DND-41 (cell line): ENCODE data around the gene USH1C.

Source experiments
- ATAC-seq: fragments of 200-7000 bp; cut with Tn5 transposase; 3 replicates; pipeline ENCODE4 v1.9.1; 2021; ENCODE audit warnings: low read depth; ENCODE audit not compliant: insufficient read depth
- DNase-seq: peaks from one replicate; pipeline ENCODE4 v3.0.0-alpha.2; 2020
- H2AFZ ChIP-seq: 2 replicates; pipeline ENCODE4 v1.6.0; 2012; ENCODE audit warnings: low read depth, low read length
- H3K27ac ChIP-seq: 2 replicates; pipeline ENCODE4 v1.5.1; 2012; ENCODE audit warnings: low read length, inconsistent platforms
- H3K27me3 ChIP-seq: fragments of 200-600 bp; sonication (generic); 2 replicates; pipeline ENCODE4 v1.6.0; 2012; ENCODE audit warnings: low read length, mild to moderate bottlenecking, inconsistent platforms; ENCODE audit not compliant: insufficient read depth, poor library complexity
- H3K36me3 ChIP-seq: 2 replicates; pipeline ENCODE4 v1.5.1; 2012; ENCODE audit warnings: low read length, inconsistent platforms; ENCODE audit not compliant: insufficient read depth
- H3K4me1 ChIP-seq: 2 replicates; pipeline ENCODE4 v1.5.1; 2012; ENCODE audit warnings: mild to moderate bottlenecking, low read length; ENCODE audit not compliant: insufficient read depth
- H3K4me2 ChIP-seq: 2 replicates; pipeline ENCODE4 v1.6.0; 2012; ENCODE audit warnings: mild to moderate bottlenecking, moderate library complexity, low read length, inconsistent platforms; ENCODE audit not compliant: insufficient read depth
- H3K4me3 ChIP-seq, 2 experiments: fragments of 200-600 bp in 1 of 2; shearing (Covaris generic) in 1 of 2; 2 replicates each; pipeline ENCODE4 v1.5.1; 2012 to 2016; ENCODE audit warnings: inconsistent platforms in 2 of 2, low read length in 2 of 2, mild to moderate bottlenecking in 2 of 2, low read depth in 1 of 2, moderate library complexity in 1 of 2
- H3K79me2 ChIP-seq: 2 replicates; pipeline ENCODE4 v1.6.0; 2012; ENCODE audit warnings: low read length, inconsistent platforms; ENCODE audit not compliant: insufficient read depth
- H3K9ac ChIP-seq: 2 replicates; pipeline ENCODE4 v1.6.0; 2012; ENCODE audit warnings: low read depth, mild to moderate bottlenecking, inconsistent platforms, low read length, moderate library complexity
- H3K9me3 ChIP-seq: 2 replicates; pipeline ENCODE4 v1.5.1; 2012; ENCODE audit warnings: low read length, moderate library complexity, mild to moderate bottlenecking, inconsistent platforms; ENCODE audit not compliant: insufficient read depth, severe bottlenecking
- H4K20me1 ChIP-seq: 2 replicates; pipeline ENCODE4 v1.6.0; 2012; ENCODE audit warnings: low read length; ENCODE audit not compliant: insufficient read depth
- CTCF ChIP-seq: IDR thresholded peaks from 2 replicates; pipeline ENCODE4 v1.5.1; 2012; ENCODE audit warnings: borderline replicate concordance, low read length, moderate library complexity, mild to moderate bottlenecking; ENCODE audit not compliant: poor library complexity, severe bottlenecking; ENCODE audit errors: extremely low read depth
- EZH2 ChIP-seq: IDR thresholded peaks from 3 replicates; pipeline ENCODE4 v1.6.1; 2012; ENCODE audit warnings: borderline replicate concordance, low read depth, mild to moderate bottlenecking, moderate library complexity, low read length, inconsistent platforms; ENCODE audit not compliant: severe bottlenecking

Gene USH1C

GRCh38 chr11:17459236-17459896 is 84.8 kb downstream of the USH1C start:
- Histone ChIP-seq H3K9me3 (no peaks in the 10 kb centered on the region), H3K27ac (no peak overlapping the region), H3K9ac (no peak overlapping the region), H3K4me1 (peaks cover 21% of the 10 kb centered on the region), H3K36me3 (0 out of 2 replicates have a peak, but pooled peaks cover 3% of the 10 kb centered on the region), H3K27me3 (no peaks in the 10 kb centered on the region), H3K79me2 (no peaks in the 10 kb centered on the region), H3K4me3 (no peak overlapping the region), H3K4me2 (no peak overlapping the region), H4K20me1 (no peaks in the 10 kb centered on the region), H2AFZ (no peak overlapping the region)
- ATAC-seq: no peak
- DNase-seq: no peak
- TF ChIP-seq EZH2: no peak
- TF ChIP-seq CTCF: no peak

GRCh38 chr11:17458268-17458667 is 85.9 kb downstream of the USH1C start:
- ATAC-seq (no peak), DNase-seq (no peak)
- Histone ChIP-seq H3K27me3 (no peaks in the 10 kb centered on the region), H3K9me3 (no peaks in the 10 kb centered on the region), H3K4me3 (no peak overlapping the region), H4K20me1 (no peaks in the 10 kb centered on the region), H3K4me1 (peaks cover 14% of the 10 kb centered on the region), H3K27ac (no peak overlapping the region), H2AFZ (no peak overlapping the region), H3K36me3 (0 out of 2 replicates have a peak, but pooled peaks cover 4% of the 10 kb centered on the region), H3K4me2 (no peak overlapping the region), H3K79me2 (no peaks in the 10 kb centered on the region), H3K9ac (no peak overlapping the region)
- TF ChIP-seq EZH2: no peak
- TF ChIP-seq CTCF: no peak

- no peaks in the 10 kb centered on the region for H3K27me3 ChIP-seq
- no peak overlapping the region for H2AFZ ChIP-seq
- no peaks in the 10 kb centered on the region for H3K79me2 ChIP-seq
- H3K27ac ChIP-seq: peak overlapping the region; percentile 38; the same call in 1 of the 2 replicates
- no peaks in the 10 kb centered on the region for H4K20me1 ChIP-seq
- H3K4me2 ChIP-seq: no peak overlapping the region
- H3K9ac ChIP-seq: no peak overlapping the region
- TF ChIP-seq EZH2 (no peak), CTCF (no peak)
- DNase-seq (peak; percentile 30), ATAC-seq (peak; percentile 71)
- H3K9me3 ChIP-seq: no peaks in the 10 kb centered on the region
- no peak overlapping the region for H3K4me3 ChIP-seq
- 0 out of 2 replicates have a peak, but pooled peaks cover 7% of the 10 kb centered on the region for H3K36me3 ChIP-seq
- H3K4me1 ChIP-seq: peaks cover 14% of the 10 kb centered on the region
Observed at GRCh38 chr11:17457396-17458173, 86.6 kb downstream of the USH1C start.
